Measurements from ENCODE around the gene HSPA1B. TPM values are rescaled to one million over a fixed set of nuclear protein-coding genes. Genes with fewer than 3 reads are reported as not detected.
A peak's percentile ranks its signal among the peaks of the same experiment; 100 is the strongest.

Gene HSPA1B
- polyA plus RNA-seq, 1 of the 3 experiments (the other 2 are of a cell fraction), result 96.3 TPM

GRCh38 chr6:31825553-31825952 lies 2.0 kb upstream of the HSPA1B start:
- Histone ChIP-seq H3K4me2 (no peak overlapping the region), H3K36me3 (replicated peaks in 1 of 2; ENCODE audit: control insufficient read depth in 1 of 2, insufficient read depth in 2 of 2, low read length in 1 of 2) (no peaks in the 10 kb centered on the region), H3K4me3 (ENCODE audit: low read depth in 2 of 2, low read length in 1 of 2) (no peak overlapping the region), H3K9me2 (no peaks in the 10 kb centered on the region), H3K4me1 (ENCODE audit: control insufficient read depth in 1 of 2, insufficient read depth in 2 of 2, low read depth in 1 of 2, low read length in 1 of 2) (peaks cover 0 to 3% of the 10 kb centered on the region in 2 experiments; a peak in 1 of 4 replicates), H3K27ac (ENCODE audit: low read depth in 2 of 2, low read length in 1 of 2) (no peak overlapping the region), H3K27me3 (ENCODE audit: insufficient read depth) (no peaks in the 10 kb centered on the region), H2AFZ (ENCODE audit: low read depth) (no peak overlapping the region), H3K9ac (no peak overlapping the region), H3F3A (replicated peaks; ENCODE audit: insufficient read depth) (peaks cover 7% of the 10 kb centered on the region), H4K20me1 (ENCODE audit: insufficient read depth) (no peaks in the 10 kb centered on the region), H3K9me3 (no peaks in the 10 kb centered on the region), H3K79me2 (ENCODE audit: insufficient read depth) (peaks cover 10% of the 10 kb centered on the region)
- no peak for TF ChIP-seq GABPA (IDR thresholded peaks at IDR 0.05; ENCODE audit: low read depth)
- no peak for TF ChIP-seq EZH2phosphoT487 (IDR thresholded peaks at IDR 0.05; ENCODE audit: borderline replicate concordance, low read depth)
- TF ChIP-seq TEAD4 (IDR thresholded peaks at IDR 0.05; ENCODE audit: borderline replicate concordance, insufficient read depth), result no peak
- no peak for TF ChIP-seq YY1 (IDR thresholded peaks at IDR 0.05; ENCODE audit: low read depth)
- CTCF ChIA-PET, result interaction anchor here (1.5 kb wide), 1 partner anchor 35 kb away, joined by 3 read pairs; no protein-coding TSS in a partner anchor
- WGBS (ENCODE audit: low lambda C conversion rate), result 94% methylated on average over 4 of the region's 4 CpGs
- POLR2A ChIA-PET, result no interaction called here
- no peak for DNase-seq

GRCh38 chr6:31826793-31827285 lies 699 bp upstream of the HSPA1B start:
- WGBS (ENCODE audit: low lambda C conversion rate), result 6% methylated on average over 6 of the region's 13 CpGs
- no peaks in the 10 kb centered on the region for H3K9me3 ChIP-seq
- peak overlapping the region; percentile 74 for H3K4me2 ChIP-seq
- H3K27me3 ChIP-seq (ENCODE audit: insufficient read depth), result no peaks in the 10 kb centered on the region
- no peaks in the 10 kb centered on the region for H4K20me1 ChIP-seq (ENCODE audit: insufficient read depth)
- peak overlapping the region; percentile 93 for H2AFZ ChIP-seq (ENCODE audit: low read depth)
- TF ChIP-seq, protein P1, sequence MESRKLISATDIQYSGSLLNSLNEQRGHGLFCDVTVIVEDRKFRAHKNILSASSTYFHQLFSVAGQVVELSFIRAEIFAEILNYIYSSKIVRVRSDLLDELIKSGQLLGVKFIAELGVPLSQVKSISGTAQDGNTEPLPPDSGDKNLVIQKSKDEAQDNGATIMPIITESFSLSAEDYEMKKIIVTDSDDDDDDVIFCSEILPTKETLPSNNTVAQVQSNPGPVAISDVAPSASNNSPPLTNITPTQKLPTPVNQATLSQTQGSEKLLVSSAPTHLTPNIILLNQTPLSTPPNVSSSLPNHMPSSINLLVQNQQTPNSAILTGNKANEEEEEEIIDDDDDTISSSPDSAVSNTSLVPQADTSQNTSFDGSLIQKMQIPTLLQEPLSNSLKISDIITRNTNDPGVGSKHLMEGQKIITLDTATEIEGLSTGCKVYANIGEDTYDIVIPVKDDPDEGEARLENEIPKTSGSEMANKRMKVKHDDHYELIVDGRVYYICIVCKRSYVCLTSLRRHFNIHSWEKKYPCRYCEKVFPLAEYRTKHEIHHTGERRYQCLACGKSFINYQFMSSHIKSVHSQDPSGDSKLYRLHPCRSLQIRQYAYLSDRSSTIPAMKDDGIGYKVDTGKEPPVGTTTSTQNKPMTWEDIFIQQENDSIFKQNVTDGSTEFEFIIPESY (IDR thresholded peaks at IDR 0.05; ENCODE audit: borderline replicate concordance, low read depth), result no peak
- no peak for TF ChIP-seq MAX (IDR thresholded peaks at IDR 0.05; ENCODE audit: low read depth)
- no peak for TF ChIP-seq MXI1 (IDR thresholded peaks at IDR 0.05; ENCODE audit: low read depth, low read length)
- TF ChIP-seq, protein P2, sequence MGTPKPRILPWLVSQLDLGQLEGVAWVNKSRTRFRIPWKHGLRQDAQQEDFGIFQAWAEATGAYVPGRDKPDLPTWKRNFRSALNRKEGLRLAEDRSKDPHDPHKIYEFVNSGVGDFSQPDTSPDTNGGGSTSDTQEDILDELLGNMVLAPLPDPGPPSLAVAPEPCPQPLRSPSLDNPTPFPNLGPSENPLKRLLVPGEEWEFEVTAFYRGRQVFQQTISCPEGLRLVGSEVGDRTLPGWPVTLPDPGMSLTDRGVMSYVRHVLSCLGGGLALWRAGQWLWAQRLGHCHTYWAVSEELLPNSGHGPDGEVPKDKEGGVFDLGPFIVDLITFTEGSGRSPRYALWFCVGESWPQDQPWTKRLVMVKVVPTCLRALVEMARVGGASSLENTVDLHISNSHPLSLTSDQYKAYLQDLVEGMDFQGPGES (IDR thresholded peaks at IDR 0.05; ENCODE audit: low read depth, low read length), result no peak
- TF ChIP-seq, protein P3, sequence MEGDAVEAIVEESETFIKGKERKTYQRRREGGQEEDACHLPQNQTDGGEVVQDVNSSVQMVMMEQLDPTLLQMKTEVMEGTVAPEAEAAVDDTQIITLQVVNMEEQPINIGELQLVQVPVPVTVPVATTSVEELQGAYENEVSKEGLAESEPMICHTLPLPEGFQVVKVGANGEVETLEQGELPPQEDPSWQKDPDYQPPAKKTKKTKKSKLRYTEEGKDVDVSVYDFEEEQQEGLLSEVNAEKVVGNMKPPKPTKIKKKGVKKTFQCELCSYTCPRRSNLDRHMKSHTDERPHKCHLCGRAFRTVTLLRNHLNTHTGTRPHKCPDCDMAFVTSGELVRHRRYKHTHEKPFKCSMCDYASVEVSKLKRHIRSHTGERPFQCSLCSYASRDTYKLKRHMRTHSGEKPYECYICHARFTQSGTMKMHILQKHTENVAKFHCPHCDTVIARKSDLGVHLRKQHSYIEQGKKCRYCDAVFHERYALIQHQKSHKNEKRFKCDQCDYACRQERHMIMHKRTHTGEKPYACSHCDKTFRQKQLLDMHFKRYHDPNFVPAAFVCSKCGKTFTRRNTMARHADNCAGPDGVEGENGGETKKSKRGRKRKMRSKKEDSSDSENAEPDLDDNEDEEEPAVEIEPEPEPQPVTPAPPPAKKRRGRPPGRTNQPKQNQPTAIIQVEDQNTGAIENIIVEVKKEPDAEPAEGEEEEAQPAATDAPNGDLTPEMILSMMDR (IDR thresholded peaks at IDR 0.05), result no peak
- TF ChIP-seq, protein P4, sequence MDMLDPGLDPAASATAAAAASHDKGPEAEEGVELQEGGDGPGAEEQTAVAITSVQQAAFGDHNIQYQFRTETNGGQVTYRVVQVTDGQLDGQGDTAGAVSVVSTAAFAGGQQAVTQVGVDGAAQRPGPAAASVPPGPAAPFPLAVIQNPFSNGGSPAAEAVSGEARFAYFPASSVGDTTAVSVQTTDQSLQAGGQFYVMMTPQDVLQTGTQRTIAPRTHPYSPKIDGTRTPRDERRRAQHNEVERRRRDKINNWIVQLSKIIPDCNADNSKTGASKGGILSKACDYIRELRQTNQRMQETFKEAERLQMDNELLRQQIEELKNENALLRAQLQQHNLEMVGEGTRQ (IDR thresholded peaks at IDR 0.05; ENCODE audit: borderline replicate concordance, low read depth, low read length), result no peak
- TF ChIP-seq RAD21 (IDR thresholded peaks at IDR 0.05; ENCODE audit: low read length), result no peak
- TF ChIP-seq NFIC (IDR thresholded peaks at IDR 0.05; ENCODE audit: borderline replicate concordance), result peak; percentile 26; the same call in 1 of the 2 replicates
- TF ChIP-seq EP300 (IDR thresholded peaks at IDR 0.05; ENCODE audit: borderline replicate concordance in 1 of 2, low read depth in 1 of 2, low read length in 1 of 2), result no peak
- 0 out of 2 replicates have a peak, but pooled peaks have one; percentile 4 for TF ChIP-seq GABPA (IDR thresholded peaks at IDR 0.05; ENCODE audit: low read depth)
- TF ChIP-seq TAF1 (IDR thresholded peaks at IDR 0.05; ENCODE audit: borderline replicate concordance, low read depth, low read length), result peak; percentile 26; the same call in 1 of the 2 replicates
- CTCF ChIA-PET, result interaction anchor here (0.7 to 1.5 kb wide), 4 partner anchors 12 to 146 kb away, joined by 3 to 4 read pairs (median 3); partner anchors contain the start of gene VARS1
- peak overlapping the region; percentile 86 to 90 for H3K27ac ChIP-seq (ENCODE audit: low read depth in 2 of 2, low read length in 1 of 2)
- peaks cover 23% of the 10 kb centered on the region for H3K79me2 ChIP-seq (ENCODE audit: insufficient read depth)
- no peak for DNase-seq
- peaks cover 8% of the 10 kb centered on the region for H3F3A ChIP-seq (replicated peaks; ENCODE audit: insufficient read depth)
- H3K36me3 ChIP-seq (replicated peaks in 1 of 2; ENCODE audit: control insufficient read depth in 1 of 2, insufficient read depth in 2 of 2, low read length in 1 of 2), result no peaks in the 10 kb centered on the region
- H3K4me3 ChIP-seq (ENCODE audit: low read depth in 2 of 2, low read length in 1 of 2), result peak overlapping the region; percentile 37 to 57
- H3K4me1 ChIP-seq (ENCODE audit: control insufficient read depth in 1 of 2, insufficient read depth in 2 of 2, low read depth in 1 of 2, low read length in 1 of 2), result peaks cover 7 to 9% of the 10 kb centered on the region in 2 experiments; a peak in 2 of 4 replicates
- H3K9ac ChIP-seq, result peak overlapping the region; percentile 73
- POLR2A ChIA-PET, result interaction anchor here (0.6 to 2.2 kb wide), 9 partner anchors 12 to 228 kb away, joined by 3 to 10 read pairs (median 3); partner anchors contain the start of genes ABHD16A, DDAH2, HSPA1A and HSPA1L
- no peaks in the 10 kb centered on the region for H3K9me2 ChIP-seq
